ENCODE measurements around the gene C1QTNF12.

DNA sequence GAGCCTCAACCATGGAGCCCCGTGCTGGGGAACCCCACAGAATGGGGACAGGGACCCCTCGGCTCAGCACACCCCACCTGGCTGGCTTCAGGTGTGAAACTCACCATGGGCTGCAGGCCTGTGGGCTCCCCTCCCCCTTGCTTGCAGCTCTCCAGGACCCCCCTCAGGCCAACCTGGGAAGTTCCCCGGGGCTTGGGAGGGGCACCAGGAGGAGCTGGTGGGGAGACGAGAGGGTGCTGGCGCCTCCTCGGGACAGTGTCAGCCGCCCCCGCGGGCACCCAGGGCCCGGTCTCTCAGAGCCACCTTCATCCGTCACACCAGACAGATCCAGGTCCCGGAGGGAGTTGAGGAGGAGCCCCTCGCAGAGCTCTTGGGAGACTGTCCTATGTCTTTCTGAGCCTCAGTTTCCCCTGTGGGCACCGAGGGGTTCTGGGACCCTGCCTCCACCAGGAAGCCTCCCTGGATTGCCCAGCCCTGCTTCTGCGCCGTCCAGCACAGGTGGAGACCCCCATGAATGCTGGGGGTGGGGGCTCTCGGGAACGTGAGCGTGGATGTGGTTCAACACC is 39.5 kb downstream of the C1QTNF12 start:
- no peak for TF ChIP-seq POLR2A (IDR thresholded peaks at IDR 0.05)
- TF ChIP-seq, protein P1, sequence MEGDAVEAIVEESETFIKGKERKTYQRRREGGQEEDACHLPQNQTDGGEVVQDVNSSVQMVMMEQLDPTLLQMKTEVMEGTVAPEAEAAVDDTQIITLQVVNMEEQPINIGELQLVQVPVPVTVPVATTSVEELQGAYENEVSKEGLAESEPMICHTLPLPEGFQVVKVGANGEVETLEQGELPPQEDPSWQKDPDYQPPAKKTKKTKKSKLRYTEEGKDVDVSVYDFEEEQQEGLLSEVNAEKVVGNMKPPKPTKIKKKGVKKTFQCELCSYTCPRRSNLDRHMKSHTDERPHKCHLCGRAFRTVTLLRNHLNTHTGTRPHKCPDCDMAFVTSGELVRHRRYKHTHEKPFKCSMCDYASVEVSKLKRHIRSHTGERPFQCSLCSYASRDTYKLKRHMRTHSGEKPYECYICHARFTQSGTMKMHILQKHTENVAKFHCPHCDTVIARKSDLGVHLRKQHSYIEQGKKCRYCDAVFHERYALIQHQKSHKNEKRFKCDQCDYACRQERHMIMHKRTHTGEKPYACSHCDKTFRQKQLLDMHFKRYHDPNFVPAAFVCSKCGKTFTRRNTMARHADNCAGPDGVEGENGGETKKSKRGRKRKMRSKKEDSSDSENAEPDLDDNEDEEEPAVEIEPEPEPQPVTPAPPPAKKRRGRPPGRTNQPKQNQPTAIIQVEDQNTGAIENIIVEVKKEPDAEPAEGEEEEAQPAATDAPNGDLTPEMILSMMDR (IDR thresholded peaks at IDR 0.05): no peak
